Lower lobe of right lung (tissue), 2 donors: ENCODE data around the gene DCANP1. TPM values are rescaled to one million over a fixed set of nuclear protein-coding genes. Genes with fewer than 3 reads are reported as not detected.
A peak's percentile ranks its signal among the peaks of the same experiment; 100 is the strongest.

Source experiments
- ATAC-seq, 2 donors: fragments of 200-7000 bp; cut with Tn5 transposase; one replicate each; pipeline ENCODE4 v1.9.1; 2020 to 2022; ENCODE audit warnings: mild to moderate bottlenecking in 2 of 2, moderate library complexity in 2 of 2
- DNase-seq: peaks from one replicate; pipeline ENCODE4 v3.0.0-alpha.2; 2020
- H3K27ac ChIP-seq: fragments of 200-600 bp; one replicate; pipeline ENCODE4 v1.8.0; 2022
- H3K27me3 ChIP-seq: fragments of 200-600 bp; one replicate; pipeline ENCODE4 v1.8.0; 2022; ENCODE audit warnings: low read depth
- H3K36me3 ChIP-seq: fragments of 200-600 bp; one replicate; pipeline ENCODE4 v1.8.0; 2022; ENCODE audit warnings: mild to moderate bottlenecking
- H3K4me1 ChIP-seq: fragments of 200-600 bp; one replicate; pipeline ENCODE4 v1.8.0; 2022
- H3K4me3 ChIP-seq: fragments of 200-600 bp; one replicate; pipeline ENCODE4 v1.8.0; 2022; ENCODE audit warnings: mild to moderate bottlenecking
- H3K9me3 ChIP-seq: fragments of 200-600 bp; one replicate; pipeline ENCODE4 v1.8.0; 2022
- intact Hi-C: fragments of 100-400 bp; cut with DNase I; formaldehyde crosslinking; loops from one replicate; pipeline ENCODE4 v1.11.0; 2022
- total RNA-seq: library from RNA; stranded (reverse); fragmentation: NEBNext Ultra II Directional; extraction: Animal tissue kit (Norgen Biotek cat#: 25700); gene quantifications from one replicate; pipeline ENCODE4 v1.2.1, GENCODE V29; 2021
- TF ChIP-seq, protein P1 (sequence below): fragments of 200-600 bp; IDR thresholded peaks from one replicate; pipeline ENCODE4 v1.8.0; 2022; ENCODE audit warnings: antibody characterized with exemption, mild to moderate bottlenecking
- donor health status: DM: no; HTN: yes; CAD: no; lungs with severe emphysema.

DCANP1 gene
- total RNA-seq, 1 donor from 2014 or later = not detected

DNA sequence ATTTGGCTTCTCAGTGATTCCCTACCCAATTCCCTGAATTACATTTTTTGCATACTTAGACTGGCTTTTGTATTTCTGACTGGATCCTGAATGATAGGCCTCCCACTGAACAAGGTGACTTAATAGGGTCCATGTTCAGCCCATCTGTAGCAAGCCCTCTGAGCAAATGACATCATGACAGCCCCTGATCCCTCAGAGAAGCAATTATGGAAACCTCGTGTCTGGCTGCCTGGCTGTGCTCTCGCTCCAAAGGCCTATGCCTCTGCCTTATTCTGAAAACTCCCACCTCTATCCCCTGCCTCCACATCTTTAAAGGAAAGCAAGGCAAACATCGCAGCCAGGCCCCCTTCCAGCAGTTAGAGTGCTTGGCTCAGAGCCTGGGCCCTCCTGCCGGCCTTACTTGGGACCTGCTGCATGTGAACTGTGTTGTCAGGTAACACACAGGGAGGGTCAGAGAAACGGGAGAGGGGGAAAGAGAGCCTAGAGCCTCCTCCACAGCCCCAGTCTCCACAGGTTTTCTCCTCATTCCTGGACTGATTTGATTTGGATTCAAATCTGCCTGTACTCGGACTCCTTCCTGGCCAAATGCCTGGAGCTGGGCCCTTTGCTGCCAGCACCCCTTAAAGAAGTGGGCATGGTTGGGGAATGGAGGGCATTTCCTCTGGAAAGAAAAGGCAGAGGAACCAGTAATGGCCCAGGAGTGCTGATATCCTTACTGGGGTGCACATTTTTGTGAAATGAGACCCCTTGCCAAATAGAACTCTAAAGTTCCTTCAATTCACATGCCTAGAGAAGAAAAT lies 3.8 kb downstream of the DCANP1 start:
- TF ChIP-seq, protein P1, sequence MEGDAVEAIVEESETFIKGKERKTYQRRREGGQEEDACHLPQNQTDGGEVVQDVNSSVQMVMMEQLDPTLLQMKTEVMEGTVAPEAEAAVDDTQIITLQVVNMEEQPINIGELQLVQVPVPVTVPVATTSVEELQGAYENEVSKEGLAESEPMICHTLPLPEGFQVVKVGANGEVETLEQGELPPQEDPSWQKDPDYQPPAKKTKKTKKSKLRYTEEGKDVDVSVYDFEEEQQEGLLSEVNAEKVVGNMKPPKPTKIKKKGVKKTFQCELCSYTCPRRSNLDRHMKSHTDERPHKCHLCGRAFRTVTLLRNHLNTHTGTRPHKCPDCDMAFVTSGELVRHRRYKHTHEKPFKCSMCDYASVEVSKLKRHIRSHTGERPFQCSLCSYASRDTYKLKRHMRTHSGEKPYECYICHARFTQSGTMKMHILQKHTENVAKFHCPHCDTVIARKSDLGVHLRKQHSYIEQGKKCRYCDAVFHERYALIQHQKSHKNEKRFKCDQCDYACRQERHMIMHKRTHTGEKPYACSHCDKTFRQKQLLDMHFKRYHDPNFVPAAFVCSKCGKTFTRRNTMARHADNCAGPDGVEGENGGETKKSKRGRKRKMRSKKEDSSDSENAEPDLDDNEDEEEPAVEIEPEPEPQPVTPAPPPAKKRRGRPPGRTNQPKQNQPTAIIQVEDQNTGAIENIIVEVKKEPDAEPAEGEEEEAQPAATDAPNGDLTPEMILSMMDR = no peak
- DNase-seq (no peak), ATAC-seq (no peak)
- peaks cover 28% of the 10 kb centered on the region for H3K4me1 ChIP-seq
- H3K36me3 ChIP-seq = no peaks in the 10 kb centered on the region
- H3K27me3 ChIP-seq = no peaks in the 10 kb centered on the region
- H3K4me3 ChIP-seq = no peak overlapping the region
- peak overlapping the region; percentile 36 for H3K27ac ChIP-seq
- intact Hi-C loops = no loop called here
- H3K9me3 ChIP-seq = no peaks in the 10 kb centered on the region

DNA sequence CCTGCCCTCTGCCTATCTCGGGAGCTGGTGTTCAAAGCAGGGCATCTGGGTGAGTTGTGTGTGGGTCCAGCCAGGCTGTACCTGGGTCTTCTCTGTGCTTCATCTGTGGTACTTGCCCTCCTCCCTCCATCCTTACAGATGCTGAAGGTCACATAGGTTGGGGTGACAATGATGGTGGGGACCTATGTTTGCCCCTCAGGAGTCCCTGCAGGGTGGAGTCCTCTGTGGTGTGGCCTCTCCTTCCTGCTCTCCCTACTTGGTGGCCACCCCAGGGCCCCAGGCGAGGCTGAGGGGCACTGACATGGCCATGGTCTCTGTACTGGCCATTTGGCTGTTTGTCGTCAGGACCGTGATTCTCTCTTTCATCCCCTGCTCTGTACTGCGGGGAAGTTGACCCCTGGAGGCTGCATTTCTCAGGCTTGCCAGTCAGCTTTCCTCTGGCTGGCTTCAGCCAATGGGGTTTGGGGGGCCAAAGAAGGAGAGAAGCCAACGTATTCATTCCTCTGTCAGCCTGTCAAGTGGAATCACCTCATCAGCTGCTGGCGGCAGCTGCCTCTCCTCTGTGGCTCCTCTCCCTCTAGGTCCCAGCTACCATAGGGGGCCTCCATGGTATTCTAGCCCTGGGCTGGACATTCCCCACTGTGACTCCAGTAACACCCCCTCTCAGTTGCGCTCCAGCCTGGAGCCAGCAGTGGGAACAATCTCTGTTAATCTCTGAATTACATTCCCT lies 4.6 kb downstream of the DCANP1 start:
- H3K4me1 ChIP-seq = peaks cover 35% of the 10 kb centered on the region
- H3K4me3 ChIP-seq = no peak overlapping the region
- TF ChIP-seq, protein P1 = no peak
- DNase-seq (no peak), ATAC-seq (peak in 1 of 2 donors; percentile 40)
- no peaks in the 10 kb centered on the region for H3K9me3 ChIP-seq
- H3K36me3 ChIP-seq = no peaks in the 10 kb centered on the region
- peak overlapping the region; percentile 64 for H3K27ac ChIP-seq
- intact Hi-C loops = no loop called here
- no peaks in the 10 kb centered on the region for H3K27me3 ChIP-seq

DNA sequence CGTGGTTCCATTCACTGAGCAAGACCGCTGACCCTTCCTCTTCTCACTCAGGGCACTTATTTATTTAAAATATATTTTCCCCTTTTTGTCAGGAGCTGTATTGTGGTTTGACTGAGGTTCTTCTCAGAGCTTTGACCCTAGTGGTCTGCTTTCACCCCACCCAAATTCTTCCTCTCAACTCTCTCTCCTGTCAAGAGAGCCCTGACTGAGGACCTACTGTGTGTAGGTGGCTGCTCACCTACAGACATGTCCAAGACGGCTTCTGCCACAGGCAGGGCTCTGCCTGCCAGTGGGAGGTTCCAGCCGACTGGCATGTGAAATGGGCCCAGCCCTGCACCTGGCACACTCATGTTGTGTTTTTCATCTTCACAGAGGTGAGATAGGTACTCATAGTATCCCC lies 5.2 kb downstream of the DCANP1 start:
- H3K27ac ChIP-seq = peak overlapping the region; percentile 64
- intact Hi-C loops = no loop called here
- H3K4me3 ChIP-seq = no peak overlapping the region
- no peak for DNase-seq
- no peaks in the 10 kb centered on the region for H3K9me3 ChIP-seq
- TF ChIP-seq, protein P1 = no peak
- peaks cover 35% of the 10 kb centered on the region for H3K4me1 ChIP-seq
- ATAC-seq = no peak
- H3K27me3 ChIP-seq = no peaks in the 10 kb centered on the region
- no peaks in the 10 kb centered on the region for H3K36me3 ChIP-seq

DNA sequence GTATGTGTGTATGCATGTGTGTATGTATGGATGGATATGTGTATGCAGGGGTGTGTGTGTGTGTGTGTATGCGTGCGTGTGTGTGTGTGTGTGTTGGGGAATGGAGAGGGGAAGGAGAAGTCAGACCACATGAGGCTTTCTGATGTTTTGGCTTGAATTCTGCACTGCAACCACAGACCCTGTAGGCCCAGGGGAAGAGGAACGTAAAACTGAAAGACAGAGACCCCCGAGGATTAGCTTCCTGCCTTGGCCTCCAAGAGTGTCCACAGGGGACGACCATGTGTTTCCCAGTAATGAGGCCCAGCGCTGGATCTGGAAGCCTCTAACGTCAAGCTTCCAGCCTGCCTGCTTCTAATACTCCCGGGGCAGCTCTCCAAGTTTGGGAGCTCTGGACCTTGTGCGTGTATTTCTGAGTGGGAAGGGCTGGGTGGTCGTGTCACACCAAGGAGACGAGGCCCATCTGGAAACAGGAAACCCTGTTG lies 5.8 kb downstream of the DCANP1 start:
- H3K9me3 ChIP-seq = no peaks in the 10 kb centered on the region
- DNase-seq (no peak), ATAC-seq (no peak)
- H3K4me3 ChIP-seq = no peak overlapping the region
- peaks cover 40% of the 10 kb centered on the region for H3K4me1 ChIP-seq
- TF ChIP-seq, protein P1 = no peak
- intact Hi-C loops = no loop called here
- no peaks in the 10 kb centered on the region for H3K27me3 ChIP-seq
- H3K27ac ChIP-seq = no peak overlapping the region
- no peaks in the 10 kb centered on the region for H3K36me3 ChIP-seq

DNA sequence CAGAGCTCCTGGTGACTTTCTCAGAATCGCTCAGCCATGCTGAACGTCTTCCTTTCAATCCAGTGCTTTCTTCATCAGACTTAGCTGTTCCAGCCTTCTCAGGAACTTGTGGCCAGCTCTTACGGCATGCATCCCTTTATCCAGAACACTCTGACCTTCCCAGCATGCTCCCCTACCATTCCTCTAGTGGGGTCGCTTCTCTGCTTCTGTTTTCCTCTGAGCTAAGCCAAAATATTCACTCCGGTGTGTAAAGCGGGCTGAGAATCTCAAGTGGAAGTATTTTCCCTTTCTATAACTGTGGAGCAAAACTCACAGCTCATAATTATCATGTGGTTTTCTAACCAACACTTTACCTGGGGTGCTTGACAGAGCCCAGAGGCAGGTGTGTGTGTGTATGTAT lies 6.2 kb downstream of the DCANP1 start:
- Histone ChIP-seq H3K4me3 (no peak overlapping the region), H3K4me1 (peaks cover 41% of the 10 kb centered on the region), H3K27me3 (no peaks in the 10 kb centered on the region), H3K9me3 (no peaks in the 10 kb centered on the region), H3K36me3 (no peaks in the 10 kb centered on the region), H3K27ac (no peak overlapping the region)
- TF ChIP-seq, protein P1 = no peak
- intact Hi-C loops = no loop called here
- ATAC-seq = no peak
- DNase-seq = no peak
